Right atrium auricular region (tissue), 2 donors: ENCODE results near the gene ZNF496. TPM values are rescaled to one million over a fixed set of nuclear protein-coding genes. Genes with fewer than 3 reads are reported as not detected.

Source experiments
- DNase-seq: peaks from one replicate; pipeline ENCODE4 v3.0.0-alpha.2; 2019; ENCODE audit warnings: low spot score
- H3K27ac ChIP-seq, 2 donors: fragments of 200-600 bp; sonication (generic); 1 replicate in 1 of 2; 2 replicates in 1 of 2; pipeline ENCODE4 v1.5.1; 2016 to 2019
- H3K27me3 ChIP-seq, 2 donors: fragments of 200-600 bp; sonication (generic); one replicate each; pipeline versions ENCODE4 v1.5.1 to v1.6.0; 2017 to 2019
- H3K36me3 ChIP-seq: fragments of 200-600 bp; sonication (generic); one replicate; pipeline ENCODE4 v1.5.1; 2016
- H3K4me1 ChIP-seq, 2 donors: fragments of 200-600 bp; sonication (generic); one replicate each; pipeline versions ENCODE4 v1.5.1 to v1.6.0; 2017 to 2019
- H3K4me3 ChIP-seq, 2 donors: fragments of 200-600 bp; sonication (generic); 1 replicate in 1 of 2; 2 replicates in 1 of 2; pipeline ENCODE4 v1.5.1; 2017 to 2019; ENCODE audit warnings: mild to moderate bottlenecking in 1 of 2, moderate library complexity in 1 of 2
- H3K9me3 ChIP-seq, 2 donors: fragments of 200-600 bp; sonication (generic); one replicate each; pipeline ENCODE4 v1.5.1; 2019
- total RNA-seq, 2 donors: library from RNA; depleted of rRNA; stranded (reverse); fragments of >200 nt; gene quantifications; one replicate each; pipeline ENCODE4 v1.1.0, GENCODE V29; 2016
- TF ChIP-seq, protein P1 (sequence below), 2 donors: fragments of 200-600 bp; sonication (generic); IDR thresholded peaks; one replicate each; pipeline ENCODE4 v1.5.1; 2019; ENCODE audit warnings: antibody characterized with exemption in 2 of 2

Gene ZNF496
- total RNA-seq, 2 donors from 2014 or later, result 19.4 to 32.6 TPM

GRCh38 chr1:247322849-247323586 lies 8.6 kb downstream of the ZNF496 start:
- no peaks in the 10 kb centered on the region for H3K27me3 ChIP-seq
- no peak overlapping the region for H3K4me3 ChIP-seq
- TF ChIP-seq, protein P1, sequence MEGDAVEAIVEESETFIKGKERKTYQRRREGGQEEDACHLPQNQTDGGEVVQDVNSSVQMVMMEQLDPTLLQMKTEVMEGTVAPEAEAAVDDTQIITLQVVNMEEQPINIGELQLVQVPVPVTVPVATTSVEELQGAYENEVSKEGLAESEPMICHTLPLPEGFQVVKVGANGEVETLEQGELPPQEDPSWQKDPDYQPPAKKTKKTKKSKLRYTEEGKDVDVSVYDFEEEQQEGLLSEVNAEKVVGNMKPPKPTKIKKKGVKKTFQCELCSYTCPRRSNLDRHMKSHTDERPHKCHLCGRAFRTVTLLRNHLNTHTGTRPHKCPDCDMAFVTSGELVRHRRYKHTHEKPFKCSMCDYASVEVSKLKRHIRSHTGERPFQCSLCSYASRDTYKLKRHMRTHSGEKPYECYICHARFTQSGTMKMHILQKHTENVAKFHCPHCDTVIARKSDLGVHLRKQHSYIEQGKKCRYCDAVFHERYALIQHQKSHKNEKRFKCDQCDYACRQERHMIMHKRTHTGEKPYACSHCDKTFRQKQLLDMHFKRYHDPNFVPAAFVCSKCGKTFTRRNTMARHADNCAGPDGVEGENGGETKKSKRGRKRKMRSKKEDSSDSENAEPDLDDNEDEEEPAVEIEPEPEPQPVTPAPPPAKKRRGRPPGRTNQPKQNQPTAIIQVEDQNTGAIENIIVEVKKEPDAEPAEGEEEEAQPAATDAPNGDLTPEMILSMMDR (IDR thresholded peaks at IDR 0.05), result no peak
- no peaks in the 10 kb centered on the region for H3K4me1 ChIP-seq
- H3K9me3 ChIP-seq, result no peaks in the 10 kb centered on the region
- no peak for DNase-seq
- peaks cover 59% of the 10 kb centered on the region for H3K36me3 ChIP-seq
- H3K27ac ChIP-seq, result no peak overlapping the region

- TF ChIP-seq, protein P1 (IDR thresholded peaks at IDR 0.05), result no peak
Observed at GRCh38 chr1:247322442-247322841, 9.2 kb downstream of the ZNF496 start.

DNA sequence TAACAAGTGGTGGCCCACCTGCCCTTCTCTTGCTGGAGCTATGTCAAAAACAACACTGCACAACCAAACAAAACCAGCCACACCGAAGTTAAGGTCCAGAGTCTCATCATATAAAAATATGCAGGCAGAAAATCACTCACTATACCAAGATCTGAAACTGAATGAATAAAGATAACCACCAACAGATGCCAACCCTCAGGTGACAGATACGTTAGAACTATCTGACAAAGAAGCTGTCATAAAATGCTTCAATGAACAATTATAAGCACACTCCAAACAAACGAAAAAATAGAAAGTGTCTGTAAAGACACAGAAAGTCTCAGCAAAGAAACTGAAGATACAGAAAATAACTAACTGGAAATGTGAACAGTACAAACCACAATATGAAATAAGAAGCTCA lies 14.0 kb downstream of the ZNF496 start:
- TF ChIP-seq, protein P1 (IDR thresholded peaks at IDR 0.05), result no peak
- Histone ChIP-seq H3K9me3 (no peaks in the 10 kb centered on the region), H3K36me3 (peaks cover 41% of the 10 kb centered on the region), H3K4me3 (no peak overlapping the region), H3K4me1 (no peaks in the 10 kb centered on the region), H3K27me3 (no peaks in the 10 kb centered on the region), H3K27ac (no peak overlapping the region)
- no peak for DNase-seq

More at GRCh38 chr1:247322442-247322841, 9.2 kb downstream of the ZNF496 start:
- no peaks in the 10 kb centered on the region for H3K27me3 ChIP-seq
- H3K27ac ChIP-seq, result no peak overlapping the region
- no peaks in the 10 kb centered on the region for H3K4me1 ChIP-seq
- no peak for DNase-seq
- no peak overlapping the region for H3K4me3 ChIP-seq
- no peaks in the 10 kb centered on the region for H3K9me3 ChIP-seq
- H3K36me3 ChIP-seq, result peaks cover 53% of the 10 kb centered on the region

- DNase-seq, result no peak
- no peak overlapping the region for H3K4me3 ChIP-seq
- TF ChIP-seq, protein P1 (IDR thresholded peaks at IDR 0.05), result no peak
- H3K4me1 ChIP-seq, result no peaks in the 10 kb centered on the region
- H3K36me3 ChIP-seq, result peaks cover 30% of the 10 kb centered on the region
- no peak overlapping the region for H3K27ac ChIP-seq
- H3K9me3 ChIP-seq, result no peaks in the 10 kb centered on the region
- no peaks in the 10 kb centered on the region for H3K27me3 ChIP-seq
Observed at GRCh38 chr1:247316590-247317197, 15.0 kb downstream of the ZNF496 start.

DNA sequence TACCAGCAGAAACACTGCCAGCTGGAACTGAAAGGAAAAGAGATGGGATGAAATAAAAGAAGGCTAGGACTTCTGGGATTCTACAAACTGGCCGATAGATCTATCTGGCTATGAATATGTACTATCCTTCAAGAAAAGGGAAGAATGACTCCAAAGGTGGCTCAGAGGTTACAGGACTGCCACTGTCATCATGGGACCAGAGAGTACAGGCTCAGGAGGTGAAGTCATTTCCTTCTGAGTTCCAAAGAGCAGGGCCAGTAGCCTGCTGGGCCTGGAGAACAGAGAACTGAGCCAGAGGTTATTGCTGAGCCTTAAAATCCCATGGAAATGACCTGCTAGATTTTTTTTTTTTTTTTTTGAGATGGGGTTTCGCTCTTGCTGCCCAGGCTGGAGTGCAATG lies 27.6 kb downstream of the ZNF496 start:
- Histone ChIP-seq H3K4me3 (no peak overlapping the region), H3K27ac (no peak overlapping the region), H3K27me3 (no peaks in the 10 kb centered on the region), H3K36me3 (peaks cover 24% of the 10 kb centered on the region), H3K4me1 (no peaks in the 10 kb centered on the region), H3K9me3 (no peaks in the 10 kb centered on the region)
- DNase-seq, result no peak
- TF ChIP-seq, protein P1 (IDR thresholded peaks at IDR 0.05), result no peak
